Keratinocyte (primary cell): ENCODE measurements around the gene FHIP1A.

Experiments used
- CTCF ChIP-seq, 3 experiments: IDR thresholded peaks in 1 of 3; conservative IDR thresholded peaks in 1 of 3; optimal IDR thresholded peaks in 1 of 3; 2 replicates in 2 of 3; 3 replicates in 1 of 3; pipeline versions ENCODE3 to v1.5.1; 2011; ENCODE audit warnings: low read length in 3 of 3, mild to moderate bottlenecking in 3 of 3, moderate library complexity in 2 of 3, control low read depth in 1 of 3, inconsistent platforms in 1 of 3; ENCODE audit not compliant: insufficient read depth in 2 of 3; ENCODE audit errors: extremely low read depth in 1 of 3
- EZH2 ChIP-seq: IDR thresholded peaks from one replicate; pipeline ENCODE4 v1.6.1; 2012; ENCODE audit warnings: inconsistent platforms, mild to moderate bottlenecking, low read length, moderate library complexity

- no peak for TF ChIP-seq CTCF (optimal IDR thresholded peaks at IDR 0.05 in 1 of 3, IDR thresholded peaks at IDR 0.05 in 1 of 3, conservative IDR thresholded peaks at IDR 0.05 in 1 of 3; ENCODE audit: extremely low read depth in 1 of 3, insufficient read depth in 2 of 3, low read length in 3 of 3)
- no peak for TF ChIP-seq EZH2
Observed at GRCh38 chr4:151389311-151389710, 19.7 kb upstream of the FHIP1A start.
